C4-2B (cell line): Measurements from ENCODE around the gene SOBP.
A peak's percentile ranks its signal among the peaks of the same experiment; 100 is the strongest.

ENCODE experiments used
- H3K27ac ChIP-seq: fragments of 450-650 bp; 2 replicates; pipeline ENCODE4 v1.5.1; 2017
- ZFX ChIP-seq: fragments of 450-650 bp; IDR thresholded peaks from 2 replicates; pipeline ENCODE4 v1.6.1; 2017
- TF ChIP-seq, protein P1 (sequence below): fragments of 450-650 bp; conservative IDR thresholded peaks from 2 replicates; pipeline ENCODE4 v1.5.1; 2017; ENCODE audit warnings: mild to moderate bottlenecking

SOBP gene

DNA sequence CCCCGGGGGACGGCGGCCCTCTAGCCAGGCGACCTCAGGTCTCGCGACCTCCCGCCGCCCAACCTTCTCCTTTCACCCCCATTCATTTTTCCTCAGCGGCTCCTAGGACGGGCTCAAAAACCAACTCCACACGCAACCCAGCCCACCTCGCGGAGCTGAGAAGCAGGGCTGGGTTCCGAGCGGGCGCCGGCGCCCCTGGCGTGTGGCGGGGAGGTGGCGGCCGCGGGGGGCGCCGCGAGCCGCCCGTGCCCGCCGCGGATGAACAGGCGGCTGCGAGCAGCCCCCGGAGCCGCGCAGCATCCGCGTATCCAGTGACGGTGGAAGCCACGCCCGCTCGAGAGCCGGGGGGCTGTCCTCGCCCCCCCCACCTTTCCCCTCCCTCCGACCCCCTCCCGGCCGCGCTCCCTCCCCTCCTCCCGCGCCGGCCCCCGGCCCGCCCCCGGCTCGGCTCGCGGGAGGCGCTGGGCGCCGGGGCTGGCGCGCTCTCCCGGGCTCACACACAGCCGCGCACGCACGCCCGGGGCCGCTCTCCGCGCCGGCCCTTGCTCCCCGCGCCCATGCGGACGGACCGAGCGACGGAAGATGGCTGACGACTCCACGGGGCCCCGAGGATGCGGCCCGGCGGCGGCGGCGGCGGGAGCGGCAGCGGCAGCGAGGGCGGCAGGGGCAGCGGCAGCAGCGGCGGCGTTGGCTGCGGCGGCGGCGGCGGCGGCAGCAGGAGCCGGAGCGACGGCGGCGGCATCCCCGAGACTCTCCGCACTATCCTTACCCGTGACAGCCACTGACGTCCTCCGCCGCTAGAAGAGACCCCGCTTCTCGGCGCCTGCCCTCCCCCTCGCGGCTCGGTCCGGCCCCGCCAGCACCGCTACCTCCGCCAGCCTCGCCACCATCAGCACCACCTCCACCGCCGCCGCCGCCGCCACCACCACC lies at the start of gene SOBP:
TSS of gene SOBP (plus strand) at position 482 of the 930 bp plus-strand sequence. CDS start 500 bp downstream, outside the sequence.
- TF ChIP-seq, protein P1, sequence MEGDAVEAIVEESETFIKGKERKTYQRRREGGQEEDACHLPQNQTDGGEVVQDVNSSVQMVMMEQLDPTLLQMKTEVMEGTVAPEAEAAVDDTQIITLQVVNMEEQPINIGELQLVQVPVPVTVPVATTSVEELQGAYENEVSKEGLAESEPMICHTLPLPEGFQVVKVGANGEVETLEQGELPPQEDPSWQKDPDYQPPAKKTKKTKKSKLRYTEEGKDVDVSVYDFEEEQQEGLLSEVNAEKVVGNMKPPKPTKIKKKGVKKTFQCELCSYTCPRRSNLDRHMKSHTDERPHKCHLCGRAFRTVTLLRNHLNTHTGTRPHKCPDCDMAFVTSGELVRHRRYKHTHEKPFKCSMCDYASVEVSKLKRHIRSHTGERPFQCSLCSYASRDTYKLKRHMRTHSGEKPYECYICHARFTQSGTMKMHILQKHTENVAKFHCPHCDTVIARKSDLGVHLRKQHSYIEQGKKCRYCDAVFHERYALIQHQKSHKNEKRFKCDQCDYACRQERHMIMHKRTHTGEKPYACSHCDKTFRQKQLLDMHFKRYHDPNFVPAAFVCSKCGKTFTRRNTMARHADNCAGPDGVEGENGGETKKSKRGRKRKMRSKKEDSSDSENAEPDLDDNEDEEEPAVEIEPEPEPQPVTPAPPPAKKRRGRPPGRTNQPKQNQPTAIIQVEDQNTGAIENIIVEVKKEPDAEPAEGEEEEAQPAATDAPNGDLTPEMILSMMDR = 0 out of 2 replicates have a peak, but pooled peaks have one; percentile 2
- TF ChIP-seq ZFX = no peak
- peak within 1 kb of the TSS; percentile 36 for H3K27ac ChIP-seq

DNA sequence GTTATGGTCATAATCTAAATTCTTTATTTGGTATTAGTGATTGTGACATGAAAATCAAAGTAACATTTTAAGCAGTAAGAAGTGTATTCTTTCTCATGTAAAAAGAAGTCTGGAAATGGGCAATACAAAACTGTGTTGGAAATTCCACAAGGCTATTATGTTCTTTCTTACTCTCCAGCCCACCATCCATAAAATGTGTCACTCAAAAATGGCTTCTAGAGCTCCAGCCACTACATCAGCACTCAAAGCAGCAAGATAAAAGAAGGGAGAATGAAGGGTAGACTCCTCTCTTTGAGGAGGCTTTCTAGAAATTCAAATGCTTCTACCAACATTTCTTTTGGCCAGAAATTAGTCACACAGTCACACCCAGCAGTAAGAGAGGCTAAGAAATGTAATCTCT lies 49.0 kb upstream of the SOBP start:
- TF ChIP-seq, protein P1 = no peak

GRCh38 chr6:107441682-107442081 lies 48.2 kb upstream of the SOBP start:
- H3K27ac ChIP-seq = no peak overlapping the region
- no peak for TF ChIP-seq ZFX
- TF ChIP-seq, protein P1 = no peak

More for the DNA sequence above, 49.0 kb upstream of the SOBP start:
- no peak overlapping the region for H3K27ac ChIP-seq

DNA sequence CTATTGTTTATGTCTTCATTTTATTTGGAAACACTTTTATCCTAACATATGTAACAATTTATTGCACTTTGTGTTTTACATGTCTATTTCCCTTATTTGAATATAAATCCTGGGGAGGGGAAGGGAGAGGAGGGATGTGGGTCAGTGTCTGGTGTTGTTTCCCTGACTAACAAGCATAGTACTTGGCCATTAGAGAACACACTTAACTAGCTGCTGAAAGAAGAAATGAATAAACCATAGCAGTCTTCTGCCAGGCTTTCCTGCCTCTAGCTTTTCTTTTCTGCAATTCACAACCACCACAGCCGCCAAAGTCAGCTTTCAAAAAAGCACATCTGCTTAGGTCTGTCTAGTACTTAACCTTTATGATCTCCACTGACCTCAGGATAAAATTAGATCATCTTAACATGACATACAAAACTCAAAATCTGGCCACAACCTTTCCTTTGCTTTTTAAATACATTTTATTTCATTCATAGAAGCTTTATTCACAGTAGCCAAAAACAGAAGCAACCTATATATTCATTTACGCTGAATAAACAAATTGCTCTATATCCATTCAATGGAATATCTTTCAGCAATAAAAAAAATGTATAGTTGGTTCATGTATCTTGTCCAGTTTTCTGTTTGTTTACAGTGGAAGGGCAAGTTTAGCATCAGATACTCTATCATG lies 46.8 kb upstream of the SOBP start:
- no peak for TF ChIP-seq ZFX
- TF ChIP-seq, protein P1 = no peak
- no peak overlapping the region for H3K27ac ChIP-seq

DNA sequence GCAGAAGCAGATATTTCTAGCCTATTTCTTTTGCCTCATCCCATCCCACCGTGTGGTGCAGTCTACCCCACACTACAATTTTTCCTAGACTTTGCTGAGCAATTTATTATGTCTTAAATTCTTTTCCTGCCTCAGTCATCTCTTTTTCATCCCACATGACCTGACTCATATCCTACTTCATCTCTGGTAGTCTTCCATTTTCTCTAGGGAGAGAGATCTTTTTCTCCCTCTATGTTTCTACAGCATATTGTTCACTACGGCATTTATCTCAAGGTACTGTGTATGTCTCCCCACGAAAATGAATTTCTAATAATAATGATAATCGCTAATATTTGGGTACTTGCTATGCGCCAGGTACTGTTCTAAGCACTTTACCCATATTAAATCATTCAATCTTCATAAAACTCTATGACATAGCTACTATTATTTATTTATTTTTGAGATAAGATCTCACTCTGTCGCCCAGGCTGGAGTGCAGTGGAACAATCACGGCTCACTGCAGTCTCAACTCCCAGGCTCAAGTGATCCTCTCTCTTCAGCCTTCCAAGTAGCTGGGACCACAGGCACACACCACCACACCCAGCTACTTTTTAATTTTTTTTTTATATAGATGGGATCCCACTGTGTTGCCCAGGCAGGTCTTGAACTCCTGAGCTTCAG lies 46.2 kb upstream of the SOBP start:
- no peak for TF ChIP-seq ZFX
- TF ChIP-seq, protein P1 = no peak
- no peak overlapping the region for H3K27ac ChIP-seq

GRCh38 chr6:107444277-107444676 lies 45.6 kb upstream of the SOBP start:
- TF ChIP-seq ZFX = no peak
- TF ChIP-seq, protein P1 = no peak
- H3K27ac ChIP-seq = no peak overlapping the region
